ENCODE results near the gene INAVA. TPM values are rescaled to one million over a fixed set of nuclear protein-coding genes. Genes with fewer than 3 reads are reported as not detected.

Gene INAVA
- total RNA-seq, 1 donor from 2014 or later = 35.8 TPM

- Mint-ChIP-seq H3K4me3 (ENCODE audit: unreplicated experiment) (peak overlapping the region; percentile 95), H3K27me3 (ENCODE audit: unreplicated experiment) (peaks cover 14% of the 10 kb centered on the region), H3K27ac (ENCODE audit: unreplicated experiment) (peak overlapping the region; percentile 95), H3K4me1 (ENCODE audit: unreplicated experiment) (peaks cover 58% of the 10 kb centered on the region), H3K36me3 (ENCODE audit: low read depth, unreplicated experiment) (peaks cover 8% of the 10 kb centered on the region), H3K9me3 (ENCODE audit: unreplicated experiment) (no peaks in the 10 kb centered on the region)
- TF ChIP-seq CTCF (IDR thresholded peaks at IDR 0.05; ENCODE audit: unreplicated experiment) = no peak
- no peak for DNase-seq (ENCODE audit: low spot score)
These were observed 2.2 kb upstream of the INAVA start for GRCh38 chr1:200892546-200892945.

GRCh38 chr1:200892958-200893357 lies 1.7 kb upstream of the INAVA start:
- no peak for TF ChIP-seq CTCF (IDR thresholded peaks at IDR 0.05; ENCODE audit: unreplicated experiment)
- peaks cover 58% of the 10 kb centered on the region for H3K4me1 Mint-ChIP-seq (ENCODE audit: unreplicated experiment)
- no peak for DNase-seq (ENCODE audit: low spot score)
- no peaks in the 10 kb centered on the region for H3K9me3 Mint-ChIP-seq (ENCODE audit: unreplicated experiment)
- H3K27ac Mint-ChIP-seq (ENCODE audit: unreplicated experiment) = peak overlapping the region; percentile 8
- H3K36me3 Mint-ChIP-seq (ENCODE audit: low read depth, unreplicated experiment) = peaks cover 8% of the 10 kb centered on the region
- peaks cover 14% of the 10 kb centered on the region for H3K27me3 Mint-ChIP-seq (ENCODE audit: unreplicated experiment)
- H3K4me3 Mint-ChIP-seq (ENCODE audit: unreplicated experiment) = peak overlapping the region; percentile 95

GRCh38 chr1:200893411-200893901 lies 1.2 kb upstream of the INAVA start:
- Mint-ChIP-seq H3K36me3 (ENCODE audit: low read depth, unreplicated experiment) (peaks cover 8% of the 10 kb centered on the region), H3K4me1 (ENCODE audit: unreplicated experiment) (peaks cover 60% of the 10 kb centered on the region), H3K27ac (ENCODE audit: unreplicated experiment) (peak overlapping the region; percentile 8), H3K4me3 (ENCODE audit: unreplicated experiment) (peak overlapping the region; percentile 78), H3K9me3 (ENCODE audit: unreplicated experiment) (no peaks in the 10 kb centered on the region), H3K27me3 (ENCODE audit: unreplicated experiment) (peaks cover 16% of the 10 kb centered on the region)
- no peak for TF ChIP-seq CTCF (IDR thresholded peaks at IDR 0.05; ENCODE audit: unreplicated experiment)
- DNase-seq (ENCODE audit: low spot score) = no peak

GRCh38 chr1:200895443-200895789 lies 716 bp downstream of the INAVA start:
- peaks cover 14% of the 10 kb centered on the region for H3K27me3 Mint-ChIP-seq (ENCODE audit: unreplicated experiment)
- no peak for TF ChIP-seq CTCF (IDR thresholded peaks at IDR 0.05; ENCODE audit: unreplicated experiment)
- H3K9me3 Mint-ChIP-seq (ENCODE audit: unreplicated experiment) = no peaks in the 10 kb centered on the region
- H3K36me3 Mint-ChIP-seq (ENCODE audit: low read depth, unreplicated experiment) = peaks cover 12% of the 10 kb centered on the region
- peak overlapping the region; percentile 18 for H3K27ac Mint-ChIP-seq (ENCODE audit: unreplicated experiment)
- no peak overlapping the region for H3K4me3 Mint-ChIP-seq (ENCODE audit: unreplicated experiment)
- peaks cover 53% of the 10 kb centered on the region for H3K4me1 Mint-ChIP-seq (ENCODE audit: unreplicated experiment)
- DNase-seq (ENCODE audit: low spot score) = no peak

- TF ChIP-seq CTCF (IDR thresholded peaks at IDR 0.05; ENCODE audit: unreplicated experiment) = no peak
- Mint-ChIP-seq H3K27me3 (ENCODE audit: unreplicated experiment) (peaks cover 14% of the 10 kb centered on the region), H3K4me1 (ENCODE audit: unreplicated experiment) (peaks cover 49% of the 10 kb centered on the region), H3K27ac (ENCODE audit: unreplicated experiment) (peak overlapping the region; percentile 18), H3K4me3 (ENCODE audit: unreplicated experiment) (no peak overlapping the region), H3K9me3 (ENCODE audit: unreplicated experiment) (no peaks in the 10 kb centered on the region), H3K36me3 (ENCODE audit: low read depth, unreplicated experiment) (peaks cover 12% of the 10 kb centered on the region)
- DNase-seq (ENCODE audit: low spot score) = no peak
These were observed 1.3 kb downstream of the INAVA start for GRCh38 chr1:200895801-200896530.
